Measurements from ENCODE around the gene MPP7. TPM values are rescaled to one million over a fixed set of nuclear protein-coding genes. Genes with fewer than 3 reads are reported as not detected.

MPP7 gene
- polyA plus RNA-seq, 1 donor from 2014 or later, result 6.1 TPM

DNA sequence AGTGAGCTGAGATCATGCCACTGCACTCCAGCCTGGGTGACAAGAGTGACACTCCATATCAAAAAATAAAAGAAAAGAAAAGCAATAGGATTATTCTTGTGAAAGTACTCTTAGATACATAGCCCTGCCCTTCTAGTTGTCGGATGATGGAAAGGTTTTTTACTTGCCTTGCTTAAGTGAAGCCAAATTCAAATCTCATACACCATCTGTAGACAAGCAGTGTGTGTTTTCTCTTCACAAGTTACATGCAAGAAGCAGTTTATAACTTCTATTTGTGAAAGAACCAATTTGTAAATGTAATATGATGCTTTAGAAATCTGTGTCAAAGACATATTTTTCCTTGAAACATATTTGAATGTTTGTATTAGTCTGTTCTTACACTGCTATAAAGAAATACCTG is 15.8 kb upstream of the MPP7 start:
- no peak overlapping the region for H3K4me2 ChIP-seq (ENCODE audit: low read length)
- no peak overlapping the region for H3K9ac ChIP-seq (ENCODE audit: low read length)
- TF ChIP-seq RAD21 (conservative IDR thresholded peaks at IDR 0.05) (no peak), SMC3 (conservative IDR thresholded peaks at IDR 0.05; ENCODE audit: poor library complexity) (no peak), POLR2AphosphoS5 (IDR thresholded peaks at IDR 0.05) (no peak), EP300 (conservative IDR thresholded peaks at IDR 0.05; ENCODE audit: poor library complexity, severe bottlenecking) (no peak), TAF1 (IDR thresholded peaks at IDR 0.05; ENCODE audit: low read depth) (no peak), MXI1 (conservative IDR thresholded peaks at IDR 0.05; ENCODE audit: poor library complexity, severe bottlenecking) (no peak), EZH2 (IDR thresholded peaks at IDR 0.05; ENCODE audit: borderline replicate concordance, insufficient read depth, low read length, poor library complexity, severe bottlenecking) (no peak)
- TF ChIP-seq, protein P1, sequence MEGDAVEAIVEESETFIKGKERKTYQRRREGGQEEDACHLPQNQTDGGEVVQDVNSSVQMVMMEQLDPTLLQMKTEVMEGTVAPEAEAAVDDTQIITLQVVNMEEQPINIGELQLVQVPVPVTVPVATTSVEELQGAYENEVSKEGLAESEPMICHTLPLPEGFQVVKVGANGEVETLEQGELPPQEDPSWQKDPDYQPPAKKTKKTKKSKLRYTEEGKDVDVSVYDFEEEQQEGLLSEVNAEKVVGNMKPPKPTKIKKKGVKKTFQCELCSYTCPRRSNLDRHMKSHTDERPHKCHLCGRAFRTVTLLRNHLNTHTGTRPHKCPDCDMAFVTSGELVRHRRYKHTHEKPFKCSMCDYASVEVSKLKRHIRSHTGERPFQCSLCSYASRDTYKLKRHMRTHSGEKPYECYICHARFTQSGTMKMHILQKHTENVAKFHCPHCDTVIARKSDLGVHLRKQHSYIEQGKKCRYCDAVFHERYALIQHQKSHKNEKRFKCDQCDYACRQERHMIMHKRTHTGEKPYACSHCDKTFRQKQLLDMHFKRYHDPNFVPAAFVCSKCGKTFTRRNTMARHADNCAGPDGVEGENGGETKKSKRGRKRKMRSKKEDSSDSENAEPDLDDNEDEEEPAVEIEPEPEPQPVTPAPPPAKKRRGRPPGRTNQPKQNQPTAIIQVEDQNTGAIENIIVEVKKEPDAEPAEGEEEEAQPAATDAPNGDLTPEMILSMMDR (IDR thresholded peaks at IDR 0.05; ENCODE audit: poor library complexity, severe bottlenecking), result no peak
- TF ChIP-seq, protein P2, sequence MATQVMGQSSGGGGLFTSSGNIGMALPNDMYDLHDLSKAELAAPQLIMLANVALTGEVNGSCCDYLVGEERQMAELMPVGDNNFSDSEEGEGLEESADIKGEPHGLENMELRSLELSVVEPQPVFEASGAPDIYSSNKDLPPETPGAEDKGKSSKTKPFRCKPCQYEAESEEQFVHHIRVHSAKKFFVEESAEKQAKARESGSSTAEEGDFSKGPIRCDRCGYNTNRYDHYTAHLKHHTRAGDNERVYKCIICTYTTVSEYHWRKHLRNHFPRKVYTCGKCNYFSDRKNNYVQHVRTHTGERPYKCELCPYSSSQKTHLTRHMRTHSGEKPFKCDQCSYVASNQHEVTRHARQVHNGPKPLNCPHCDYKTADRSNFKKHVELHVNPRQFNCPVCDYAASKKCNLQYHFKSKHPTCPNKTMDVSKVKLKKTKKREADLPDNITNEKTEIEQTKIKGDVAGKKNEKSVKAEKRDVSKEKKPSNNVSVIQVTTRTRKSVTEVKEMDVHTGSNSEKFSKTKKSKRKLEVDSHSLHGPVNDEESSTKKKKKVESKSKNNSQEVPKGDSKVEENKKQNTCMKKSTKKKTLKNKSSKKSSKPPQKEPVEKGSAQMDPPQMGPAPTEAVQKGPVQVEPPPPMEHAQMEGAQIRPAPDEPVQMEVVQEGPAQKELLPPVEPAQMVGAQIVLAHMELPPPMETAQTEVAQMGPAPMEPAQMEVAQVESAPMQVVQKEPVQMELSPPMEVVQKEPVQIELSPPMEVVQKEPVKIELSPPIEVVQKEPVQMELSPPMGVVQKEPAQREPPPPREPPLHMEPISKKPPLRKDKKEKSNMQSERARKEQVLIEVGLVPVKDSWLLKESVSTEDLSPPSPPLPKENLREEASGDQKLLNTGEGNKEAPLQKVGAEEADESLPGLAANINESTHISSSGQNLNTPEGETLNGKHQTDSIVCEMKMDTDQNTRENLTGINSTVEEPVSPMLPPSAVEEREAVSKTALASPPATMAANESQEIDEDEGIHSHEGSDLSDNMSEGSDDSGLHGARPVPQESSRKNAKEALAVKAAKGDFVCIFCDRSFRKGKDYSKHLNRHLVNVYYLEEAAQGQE (IDR thresholded peaks at IDR 0.05; ENCODE audit: borderline replicate concordance), result no peak
- H3F3A ChIP-seq (ENCODE audit: insufficient read depth, low read length, poor library complexity, severe bottlenecking), result no peaks in the 10 kb centered on the region
- no peaks in the 10 kb centered on the region for H3K27me3 ChIP-seq (ENCODE audit: insufficient read depth, low read depth, low read length)
- H4K20me1 ChIP-seq (ENCODE audit: insufficient read depth), result no peaks in the 10 kb centered on the region
- H3K36me3 ChIP-seq (ENCODE audit: insufficient read depth, low read length), result no peaks in the 10 kb centered on the region
- no peaks in the 10 kb centered on the region for H3K9me3 ChIP-seq (ENCODE audit: low read length)
- no peak overlapping the region for H2AFZ ChIP-seq (ENCODE audit: low read depth, low read length)
- no peaks in the 10 kb centered on the region for H3K79me2 ChIP-seq (replicated peaks; ENCODE audit: insufficient read depth, low read length)
- no peak overlapping the region for H3K4me3 ChIP-seq (ENCODE audit: low read length)
- H3K9me2 ChIP-seq (ENCODE audit: insufficient read depth, low read length), result no peaks in the 10 kb centered on the region
- H3K27ac ChIP-seq (ENCODE audit: low read length), result no peak overlapping the region

DNA sequence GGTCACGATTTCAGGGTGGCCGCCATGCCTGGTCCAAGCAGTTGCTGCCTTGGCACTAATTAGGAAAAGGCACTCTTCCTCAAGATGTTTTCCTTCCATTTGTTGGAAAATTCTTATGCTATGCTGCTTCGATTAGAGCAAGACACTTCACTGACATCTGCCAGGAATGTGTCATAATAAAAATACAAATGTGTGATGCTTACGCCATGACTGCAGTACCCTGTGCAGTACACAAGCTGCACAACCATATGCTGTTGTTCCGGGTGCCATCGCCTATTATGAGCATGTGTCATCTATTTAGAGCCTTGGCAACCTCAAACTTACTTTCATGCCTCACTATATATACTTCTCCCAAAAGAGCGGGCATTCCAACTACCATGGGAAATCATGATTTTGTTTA is 14.9 kb upstream of the MPP7 start:
- no peaks in the 10 kb centered on the region for H4K20me1 ChIP-seq (ENCODE audit: insufficient read depth)
- peak overlapping the region; percentile 1 for H3K4me3 ChIP-seq (ENCODE audit: low read length)
- no peak overlapping the region for H2AFZ ChIP-seq (ENCODE audit: low read depth, low read length)
- H3K9me3 ChIP-seq (ENCODE audit: low read length), result no peaks in the 10 kb centered on the region
- no peak overlapping the region for H3K9ac ChIP-seq (ENCODE audit: low read length)
- H3K4me2 ChIP-seq (ENCODE audit: low read length), result no peak overlapping the region
- H3K36me3 ChIP-seq (ENCODE audit: insufficient read depth, low read length), result no peaks in the 10 kb centered on the region
- TF ChIP-seq SMC3 (conservative IDR thresholded peaks at IDR 0.05; ENCODE audit: poor library complexity) (no peak), EZH2 (IDR thresholded peaks at IDR 0.05; ENCODE audit: borderline replicate concordance, insufficient read depth, low read length, poor library complexity, severe bottlenecking) (no peak), TAF1 (IDR thresholded peaks at IDR 0.05; ENCODE audit: low read depth) (no peak), EP300 (conservative IDR thresholded peaks at IDR 0.05; ENCODE audit: poor library complexity, severe bottlenecking) (peak; percentile 88), MXI1 (conservative IDR thresholded peaks at IDR 0.05; ENCODE audit: poor library complexity, severe bottlenecking) (no peak), RAD21 (conservative IDR thresholded peaks at IDR 0.05) (no peak), POLR2AphosphoS5 (IDR thresholded peaks at IDR 0.05) (peak; percentile 67)
- TF ChIP-seq, protein P1 (IDR thresholded peaks at IDR 0.05; ENCODE audit: poor library complexity, severe bottlenecking), result no peak
- TF ChIP-seq, protein P2 (IDR thresholded peaks at IDR 0.05; ENCODE audit: borderline replicate concordance), result peak; percentile 72
- no peaks in the 10 kb centered on the region for H3K27me3 ChIP-seq (ENCODE audit: insufficient read depth, low read depth, low read length)
- no peaks in the 10 kb centered on the region for H3K9me2 ChIP-seq (ENCODE audit: insufficient read depth, low read length)
- H3K79me2 ChIP-seq (replicated peaks; ENCODE audit: insufficient read depth, low read length), result no peaks in the 10 kb centered on the region
- no peaks in the 10 kb centered on the region for H3F3A ChIP-seq (ENCODE audit: insufficient read depth, low read length, poor library complexity, severe bottlenecking)
- peak overlapping the region; percentile 28 for H3K27ac ChIP-seq (ENCODE audit: low read length)
